Liver (tissue), 9 donors: Measurements from ENCODE around the gene IL1RAPL1. TPM values are rescaled to one million over a fixed set of nuclear protein-coding genes. Genes with fewer than 3 reads are reported as not detected.

ENCODE experiments used
- DNase-seq: peaks from one replicate; pipeline ENCODE4 v3.0.0-alpha.2; 2017; ENCODE audit warnings: low spot score
- H3K27ac ChIP-seq, 2 donors: one replicate each; pipeline ENCODE4 v1.7.0; 2013; ENCODE audit warnings: inconsistent platforms in 2 of 2, low read length in 2 of 2, control low read depth in 1 of 2, low read depth in 1 of 2, mild to moderate bottlenecking in 1 of 2
- H3K27me3 ChIP-seq, 4 donors: one replicate each; pipeline versions ENCODE4 v1.6.1 to v1.7.0; 2013; ENCODE audit warnings: low read length in 3 of 4, inconsistent platforms in 1 of 4, mild to moderate bottlenecking in 1 of 4, moderate library complexity in 1 of 4; ENCODE audit not compliant: control insufficient read depth in 4 of 4, insufficient read depth in 4 of 4
- H3K36me3 ChIP-seq, 4 donors: one replicate each; pipeline versions ENCODE4 v1.6.1 to v1.7.0; 2013; ENCODE audit warnings: low read length in 3 of 4, mild to moderate bottlenecking in 3 of 4, low read depth in 1 of 4, moderate library complexity in 1 of 4; ENCODE audit not compliant: control insufficient read depth in 4 of 4, insufficient read depth in 3 of 4
- H3K4me1 ChIP-seq, 4 donors: one replicate each; pipeline versions ENCODE4 v1.6.1 to v1.7.0; 2013; ENCODE audit warnings: low read length in 3 of 4, mild to moderate bottlenecking in 3 of 4, moderate library complexity in 1 of 4; ENCODE audit not compliant: control insufficient read depth in 4 of 4, insufficient read depth in 4 of 4
- H3K4me3 ChIP-seq, 3 donors: one replicate each; pipeline versions ENCODE4 v1.6.1 to v1.7.0; 2013; ENCODE audit warnings: low read length in 3 of 3, control low read depth in 1 of 3, low read depth in 1 of 3, mild to moderate bottlenecking in 1 of 3
- H3K9ac ChIP-seq, 2 donors: one replicate each; pipeline ENCODE4 v1.7.0; 2013; ENCODE audit warnings: low read length in 2 of 2, mild to moderate bottlenecking in 2 of 2, moderate library complexity in 2 of 2, control low read depth in 1 of 2, low read depth in 1 of 2
- H3K9me3 ChIP-seq, 4 donors: one replicate each; pipeline versions ENCODE4 v1.6.1 to v1.7.0; 2013; ENCODE audit warnings: low read length in 3 of 4; ENCODE audit not compliant: control insufficient read depth in 4 of 4
- EGR1 ChIP-seq, 2 donors: IDR thresholded peaks; 2 replicates each; pipeline ENCODE4 v1.6.1; 2016 to 2018; ENCODE audit warnings: antibody characterized with exemption in 2 of 2, low read depth in 2 of 2
- FOXA1 ChIP-seq: IDR thresholded peaks from 2 replicates; pipeline ENCODE4 v1.6.1; 2016; ENCODE audit warnings: antibody characterized with exemption
- FOXA2 ChIP-seq: IDR thresholded peaks from 2 replicates; pipeline ENCODE4 v1.6.1; 2016; ENCODE audit warnings: antibody characterized with exemption
- GABPA ChIP-seq, 2 donors: IDR thresholded peaks in 1 of 2; conservative IDR thresholded peaks in 1 of 2; 2 replicates each; pipeline ENCODE4 v1.6.1; 2016; ENCODE audit warnings: antibody characterized with exemption in 2 of 2, mild to moderate bottlenecking in 1 of 2, moderate library complexity in 1 of 2
- HNF4A ChIP-seq, 2 donors: conservative IDR thresholded peaks; 2 replicates each; pipeline ENCODE4 v1.6.1; 2016; ENCODE audit warnings: antibody characterized with exemption in 2 of 2, mild to moderate bottlenecking in 2 of 2
- HNF4G ChIP-seq: IDR thresholded peaks from 2 replicates; pipeline ENCODE4 v1.6.1; 2016; ENCODE audit warnings: antibody characterized with exemption
- JUND ChIP-seq, 2 donors: IDR thresholded peaks; 2 replicates each; pipeline ENCODE4 v1.6.1; 2016; ENCODE audit warnings: antibody characterized with exemption in 2 of 2
- NR2F2 ChIP-seq: IDR thresholded peaks from 2 replicates; pipeline ENCODE4 v1.6.1; 2016; ENCODE audit warnings: antibody characterized with exemption
- RAD21 ChIP-seq, 2 donors: IDR thresholded peaks; 2 replicates each; pipeline ENCODE4 v1.6.1; 2016; ENCODE audit warnings: antibody characterized with exemption in 2 of 2, mild to moderate bottlenecking in 2 of 2
- RXRA ChIP-seq, 2 donors: IDR thresholded peaks; 2 replicates each; pipeline ENCODE4 v1.6.1; 2017 to 2018; ENCODE audit warnings: antibody characterized with exemption in 2 of 2, mild to moderate bottlenecking in 1 of 2
- SP1 ChIP-seq: IDR thresholded peaks from 2 replicates; pipeline ENCODE4 v1.6.1; 2018; ENCODE audit warnings: antibody characterized with exemption, mild to moderate bottlenecking
- TAF1 ChIP-seq: conservative IDR thresholded peaks from 2 replicates; pipeline ENCODE4 v1.6.1; 2016; ENCODE audit warnings: antibody characterized with exemption, mild to moderate bottlenecking
- YY1 ChIP-seq: IDR thresholded peaks from 2 replicates; pipeline ENCODE4 v1.6.1; 2016; ENCODE audit warnings: antibody characterized with exemption, mild to moderate bottlenecking
- WGBS: extraction: QIAGEN DNeasy Blood & Tissue Kit; methylation state at CpG from one replicate; pipeline ENCODE4 v1.1.7; 2013; 5-methylcytosine and 5-hydroxymethylcytosine counted together
- polyA plus RNA-seq, 2 donors: library from polyadenylated mRNA; stranded (reverse) in 1 of 2; unstranded in 1 of 2; fragments of 200-250 nt in 1 of 2; fragments of >200 nt in 1 of 2; fragmentation: Nextera tagmentation in 1 of 2; extraction: Ambion mirVana in 1 of 2; gene quantifications; one replicate each; pipeline versions ENCODE4 v1.2.1 to v1.2.3, GENCODE V29; 2013 to 2015
- total RNA-seq, 2 donors: library from RNA; depleted of rRNA; stranded (reverse); fragments of >200 nt; gene quantifications; one replicate each; pipeline ENCODE4 v1.2.3, GENCODE V29; 2014
- TF ChIP-seq, protein P1 (sequence below): fragments of 150-350 bp; IDR thresholded peaks from 2 replicates; pipeline ENCODE4 v1.5.1; 2017; ENCODE audit warnings: improper control_type of control experiment, low read depth, low read length; ENCODE audit not compliant: missing input control
- TF ChIP-seq, protein P2 (sequence below): IDR thresholded peaks from 2 replicates; pipeline ENCODE4 v1.6.1; 2016; ENCODE audit warnings: antibody characterized with exemption
- TF ChIP-seq, protein P3 (sequence below): IDR thresholded peaks from 2 replicates; pipeline ENCODE4 v1.6.1; 2016; ENCODE audit warnings: antibody characterized with exemption
- TF ChIP-seq, protein P4 (sequence below): IDR thresholded peaks from 2 replicates; pipeline ENCODE4 v1.6.1; 2016; ENCODE audit warnings: antibody characterized with exemption
- TF ChIP-seq, protein P5 (sequence below): IDR thresholded peaks from 2 replicates; pipeline ENCODE4 v1.6.1; 2016; ENCODE audit warnings: antibody characterized with exemption, mild to moderate bottlenecking
- donor health status: healthy.
- donor health status: healthy.
- donor health status: healthy.
- donor health status: healthy.
- donor health status: healthy.

The IL1RAPL1 gene
- total and polyA plus RNA-seq, 4 donors, result 0.08 to 0.33 TPM; not detected in 2

DNA sequence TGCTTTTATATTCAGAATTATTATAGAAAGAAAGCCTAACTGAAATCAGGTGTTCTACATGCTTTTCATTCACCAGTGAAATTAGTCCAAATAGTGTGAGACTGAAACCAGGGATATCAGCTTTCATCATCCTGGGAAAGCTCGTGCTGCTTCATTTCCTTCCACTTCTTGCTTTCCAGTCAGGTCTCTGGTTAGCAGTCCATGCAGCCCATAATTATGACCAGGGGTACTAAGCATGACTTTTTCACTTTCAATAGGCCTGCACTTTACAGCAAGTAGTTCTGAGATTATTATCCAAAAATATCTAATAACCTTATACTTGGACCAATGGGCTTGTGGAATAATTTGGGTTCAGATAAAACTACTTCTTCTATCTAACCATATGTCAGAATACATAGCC, 954.9 kb downstream of the IL1RAPL1 start:
- Histone ChIP-seq H3K9me3 (no peaks in the 10 kb centered on the region), H3K9ac (no peak overlapping the region), H3K36me3 (no peaks in the 10 kb centered on the region), H3K4me3 (no peak overlapping the region), H3K27ac (peak overlapping the region in 1 of 2 donors; percentile 67), H3K4me1 (peaks cover 0 to 20% (median 10%) of the 10 kb centered on the region in 4 donors), H3K27me3 (no peaks in the 10 kb centered on the region)
- no peak for TF ChIP-seq GABPA (IDR thresholded peaks at IDR 0.05 in 1 of 2, conservative IDR thresholded peaks at IDR 0.05 in 1 of 2)
- TF ChIP-seq, protein P1, sequence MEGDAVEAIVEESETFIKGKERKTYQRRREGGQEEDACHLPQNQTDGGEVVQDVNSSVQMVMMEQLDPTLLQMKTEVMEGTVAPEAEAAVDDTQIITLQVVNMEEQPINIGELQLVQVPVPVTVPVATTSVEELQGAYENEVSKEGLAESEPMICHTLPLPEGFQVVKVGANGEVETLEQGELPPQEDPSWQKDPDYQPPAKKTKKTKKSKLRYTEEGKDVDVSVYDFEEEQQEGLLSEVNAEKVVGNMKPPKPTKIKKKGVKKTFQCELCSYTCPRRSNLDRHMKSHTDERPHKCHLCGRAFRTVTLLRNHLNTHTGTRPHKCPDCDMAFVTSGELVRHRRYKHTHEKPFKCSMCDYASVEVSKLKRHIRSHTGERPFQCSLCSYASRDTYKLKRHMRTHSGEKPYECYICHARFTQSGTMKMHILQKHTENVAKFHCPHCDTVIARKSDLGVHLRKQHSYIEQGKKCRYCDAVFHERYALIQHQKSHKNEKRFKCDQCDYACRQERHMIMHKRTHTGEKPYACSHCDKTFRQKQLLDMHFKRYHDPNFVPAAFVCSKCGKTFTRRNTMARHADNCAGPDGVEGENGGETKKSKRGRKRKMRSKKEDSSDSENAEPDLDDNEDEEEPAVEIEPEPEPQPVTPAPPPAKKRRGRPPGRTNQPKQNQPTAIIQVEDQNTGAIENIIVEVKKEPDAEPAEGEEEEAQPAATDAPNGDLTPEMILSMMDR, result no peak
- TF ChIP-seq RXRA (IDR thresholded peaks at IDR 0.05), result no peak
- no peak for TF ChIP-seq YY1
- no peak for TF ChIP-seq RAD21 (IDR thresholded peaks at IDR 0.05)
- TF ChIP-seq NR2F2, result no peak
- TF ChIP-seq, protein P2, sequence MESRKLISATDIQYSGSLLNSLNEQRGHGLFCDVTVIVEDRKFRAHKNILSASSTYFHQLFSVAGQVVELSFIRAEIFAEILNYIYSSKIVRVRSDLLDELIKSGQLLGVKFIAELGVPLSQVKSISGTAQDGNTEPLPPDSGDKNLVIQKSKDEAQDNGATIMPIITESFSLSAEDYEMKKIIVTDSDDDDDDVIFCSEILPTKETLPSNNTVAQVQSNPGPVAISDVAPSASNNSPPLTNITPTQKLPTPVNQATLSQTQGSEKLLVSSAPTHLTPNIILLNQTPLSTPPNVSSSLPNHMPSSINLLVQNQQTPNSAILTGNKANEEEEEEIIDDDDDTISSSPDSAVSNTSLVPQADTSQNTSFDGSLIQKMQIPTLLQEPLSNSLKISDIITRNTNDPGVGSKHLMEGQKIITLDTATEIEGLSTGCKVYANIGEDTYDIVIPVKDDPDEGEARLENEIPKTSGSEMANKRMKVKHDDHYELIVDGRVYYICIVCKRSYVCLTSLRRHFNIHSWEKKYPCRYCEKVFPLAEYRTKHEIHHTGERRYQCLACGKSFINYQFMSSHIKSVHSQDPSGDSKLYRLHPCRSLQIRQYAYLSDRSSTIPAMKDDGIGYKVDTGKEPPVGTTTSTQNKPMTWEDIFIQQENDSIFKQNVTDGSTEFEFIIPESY, result no peak
- TF ChIP-seq FOXA1, result no peak
- TF ChIP-seq TAF1, result no peak
- no peak for TF ChIP-seq EGR1 (IDR thresholded peaks at IDR 0.05; ENCODE audit: low read depth in 2 of 2)
- no peak for TF ChIP-seq JUND (IDR thresholded peaks at IDR 0.05)
- TF ChIP-seq, protein P3, sequence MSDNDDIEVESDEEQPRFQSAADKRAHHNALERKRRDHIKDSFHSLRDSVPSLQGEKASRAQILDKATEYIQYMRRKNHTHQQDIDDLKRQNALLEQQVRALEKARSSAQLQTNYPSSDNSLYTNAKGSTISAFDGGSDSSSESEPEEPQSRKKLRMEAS, result no peak
- no peak for TF ChIP-seq HNF4G
- TF ChIP-seq, protein P4, sequence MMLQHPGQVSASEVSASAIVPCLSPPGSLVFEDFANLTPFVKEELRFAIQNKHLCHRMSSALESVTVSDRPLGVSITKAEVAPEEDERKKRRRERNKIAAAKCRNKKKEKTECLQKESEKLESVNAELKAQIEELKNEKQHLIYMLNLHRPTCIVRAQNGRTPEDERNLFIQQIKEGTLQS, result no peak
- DNase-seq, result no peak
- 20% methylated on average over 1 of the region's 1 CpG for WGBS

DNA sequence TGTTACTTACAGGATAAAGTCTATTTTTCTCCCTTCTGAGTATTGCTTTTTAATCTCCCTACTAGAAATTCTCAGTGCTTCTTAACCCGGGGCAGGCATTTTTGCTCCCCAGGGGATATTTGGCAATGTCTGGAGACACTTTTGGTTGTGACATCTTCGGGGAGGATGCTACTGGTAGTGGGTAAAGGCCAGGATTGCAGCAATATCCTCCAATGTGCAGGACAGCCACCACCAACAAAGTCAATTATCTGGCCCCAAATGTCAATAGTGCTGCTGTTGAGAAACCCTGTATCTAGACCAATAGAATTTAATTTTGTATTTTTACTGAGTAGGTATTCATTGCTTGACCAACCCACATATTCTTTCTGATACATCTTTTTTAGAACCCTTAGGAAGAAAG, 958.6 kb downstream of the IL1RAPL1 start:
- no peak overlapping the region for H3K4me3 ChIP-seq
- H3K9ac ChIP-seq, result no peak overlapping the region
- 15% methylated on average over 2 of the region's 2 CpGs for whole genome bisulfite sequencing
- no peaks in the 10 kb centered on the region for H3K27me3 ChIP-seq
- no peak for DNase-seq
- H3K36me3 ChIP-seq, result no peaks in the 10 kb centered on the region
- H3K4me1 ChIP-seq, result peaks cover 0 to 20% (median 13%) of the 10 kb centered on the region in 4 donors
- no peak overlapping the region for H3K27ac ChIP-seq
- no peaks in the 10 kb centered on the region for H3K9me3 ChIP-seq
- peak; percentile 28 to 57 for TF ChIP-seq JUND (IDR thresholded peaks at IDR 0.05)
- TF ChIP-seq RXRA (IDR thresholded peaks at IDR 0.05), result peak; percentile 44 to 67
- peak; percentile 43 for TF ChIP-seq SP1
- TF ChIP-seq, protein P1, result no peak
- TF ChIP-seq GABPA (IDR thresholded peaks at IDR 0.05 in 1 of 2, conservative IDR thresholded peaks at IDR 0.05 in 1 of 2), result peak in 1 of 2 donors; percentile 42
- TF ChIP-seq, protein P5, sequence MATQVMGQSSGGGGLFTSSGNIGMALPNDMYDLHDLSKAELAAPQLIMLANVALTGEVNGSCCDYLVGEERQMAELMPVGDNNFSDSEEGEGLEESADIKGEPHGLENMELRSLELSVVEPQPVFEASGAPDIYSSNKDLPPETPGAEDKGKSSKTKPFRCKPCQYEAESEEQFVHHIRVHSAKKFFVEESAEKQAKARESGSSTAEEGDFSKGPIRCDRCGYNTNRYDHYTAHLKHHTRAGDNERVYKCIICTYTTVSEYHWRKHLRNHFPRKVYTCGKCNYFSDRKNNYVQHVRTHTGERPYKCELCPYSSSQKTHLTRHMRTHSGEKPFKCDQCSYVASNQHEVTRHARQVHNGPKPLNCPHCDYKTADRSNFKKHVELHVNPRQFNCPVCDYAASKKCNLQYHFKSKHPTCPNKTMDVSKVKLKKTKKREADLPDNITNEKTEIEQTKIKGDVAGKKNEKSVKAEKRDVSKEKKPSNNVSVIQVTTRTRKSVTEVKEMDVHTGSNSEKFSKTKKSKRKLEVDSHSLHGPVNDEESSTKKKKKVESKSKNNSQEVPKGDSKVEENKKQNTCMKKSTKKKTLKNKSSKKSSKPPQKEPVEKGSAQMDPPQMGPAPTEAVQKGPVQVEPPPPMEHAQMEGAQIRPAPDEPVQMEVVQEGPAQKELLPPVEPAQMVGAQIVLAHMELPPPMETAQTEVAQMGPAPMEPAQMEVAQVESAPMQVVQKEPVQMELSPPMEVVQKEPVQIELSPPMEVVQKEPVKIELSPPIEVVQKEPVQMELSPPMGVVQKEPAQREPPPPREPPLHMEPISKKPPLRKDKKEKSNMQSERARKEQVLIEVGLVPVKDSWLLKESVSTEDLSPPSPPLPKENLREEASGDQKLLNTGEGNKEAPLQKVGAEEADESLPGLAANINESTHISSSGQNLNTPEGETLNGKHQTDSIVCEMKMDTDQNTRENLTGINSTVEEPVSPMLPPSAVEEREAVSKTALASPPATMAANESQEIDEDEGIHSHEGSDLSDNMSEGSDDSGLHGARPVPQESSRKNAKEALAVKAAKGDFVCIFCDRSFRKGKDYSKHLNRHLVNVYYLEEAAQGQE, result peak; percentile 18
- TF ChIP-seq YY1, result peak; percentile 35
- TF ChIP-seq HNF4G, result peak; percentile 57
- peak in 1 of 2 donors; percentile 32 for TF ChIP-seq RAD21 (IDR thresholded peaks at IDR 0.05)
- no peak for TF ChIP-seq EGR1 (IDR thresholded peaks at IDR 0.05; ENCODE audit: low read depth in 2 of 2)
- no peak for TF ChIP-seq TAF1
- peak; percentile 86 to 89 for TF ChIP-seq HNF4A (conservative IDR thresholded peaks at IDR 0.05)
- TF ChIP-seq NR2F2, result no peak
- TF ChIP-seq, protein P4, result no peak
- TF ChIP-seq, protein P3, result peak; percentile 21
- peak; percentile 52 for TF ChIP-seq FOXA1
- TF ChIP-seq FOXA2, result peak; percentile 86
